ENCODE measurements around the gene ATP5F1E.

Gene ATP5F1E

GRCh38 chr20:59032023-59032712 is at the start of gene ATP5F1E:
ATP5F1E (minus strand) TSS chr20:59032335; CDS start chr20:59032251, 84 bp downstream.
- DNase-seq = peak; percentile 96

- no peak for DNase-seq
These were observed 48.9 kb upstream of the ATP5F1E start for GRCh38 chr20:59081036-59081435.

DNA sequence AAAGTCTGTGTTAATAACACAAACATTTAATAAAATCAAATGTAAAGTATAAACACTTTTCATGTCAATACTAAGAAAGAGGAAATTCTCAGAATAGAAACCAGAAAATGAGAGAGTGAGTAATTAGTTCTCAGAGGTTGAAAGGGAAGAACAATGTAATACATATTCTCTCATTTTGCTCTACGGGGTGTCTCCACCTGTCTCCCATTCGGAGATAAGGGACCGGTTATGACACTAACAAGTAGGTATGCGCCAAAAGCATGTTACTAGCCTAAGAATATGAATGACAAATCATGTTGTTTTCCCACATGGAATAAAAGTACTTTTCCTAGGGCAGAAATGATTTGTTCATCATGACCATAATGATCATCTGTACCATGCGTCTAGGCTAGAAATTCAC is 46.1 kb upstream of the ATP5F1E start:
- DNase-seq = no peak

DNA sequence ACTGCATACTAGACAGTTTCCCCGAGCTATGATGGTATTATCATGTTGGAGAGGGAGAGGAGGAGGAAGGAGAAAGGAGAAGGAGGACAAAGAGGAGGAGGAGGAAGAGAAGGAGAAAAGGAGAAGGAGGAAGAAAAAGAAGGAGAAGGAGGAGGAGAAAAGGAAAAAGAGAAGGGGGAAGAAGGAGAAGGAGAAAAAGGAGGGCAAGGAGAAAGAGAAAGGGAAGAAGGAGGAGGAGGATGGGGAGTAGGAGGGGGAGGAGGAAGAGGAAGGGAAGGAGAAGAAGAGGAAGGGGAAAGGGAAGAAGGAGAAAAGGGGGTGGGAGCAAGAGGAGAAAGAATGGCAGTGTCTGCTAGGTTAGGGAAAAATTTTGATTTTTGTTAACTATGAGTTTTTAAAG is 45.6 kb upstream of the ATP5F1E start:
- DNase-seq = no peak

DNA sequence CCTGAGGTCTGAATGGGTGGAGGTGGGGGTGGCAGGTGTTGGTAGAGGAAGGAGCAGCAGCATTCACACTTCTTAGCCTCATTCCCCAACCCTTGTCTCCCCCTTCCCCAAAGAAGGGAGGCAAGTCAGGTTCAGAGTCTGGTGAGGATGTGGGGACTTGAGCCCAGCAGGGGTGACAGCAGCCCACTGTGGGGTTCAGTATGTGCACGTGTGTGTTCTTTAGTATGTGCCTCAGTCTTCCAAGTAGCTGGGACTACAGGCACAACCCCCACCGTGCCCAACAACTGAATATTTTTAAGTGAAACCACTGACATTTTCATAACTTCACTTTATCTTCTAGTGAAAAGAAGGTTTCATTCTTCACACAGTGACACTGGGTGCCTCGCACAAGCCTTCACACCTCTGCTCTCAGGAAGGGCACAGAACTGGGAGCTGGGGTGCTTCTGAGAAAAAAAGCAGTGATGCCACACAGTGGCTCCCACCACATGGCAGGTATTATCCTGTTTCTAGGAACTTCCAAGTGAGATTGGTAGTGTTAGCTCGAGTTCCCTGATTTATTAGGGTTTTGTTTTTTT is 43.9 kb upstream of the ATP5F1E start:
- no peak for DNase-seq

- DNase-seq = no peak
These were observed 42.3 kb upstream of the ATP5F1E start for GRCh38 chr20:59074456-59074855.

GRCh38 chr20:59073582-59073981 is 41.4 kb upstream of the ATP5F1E start:
- DNase-seq = no peak

DNA sequence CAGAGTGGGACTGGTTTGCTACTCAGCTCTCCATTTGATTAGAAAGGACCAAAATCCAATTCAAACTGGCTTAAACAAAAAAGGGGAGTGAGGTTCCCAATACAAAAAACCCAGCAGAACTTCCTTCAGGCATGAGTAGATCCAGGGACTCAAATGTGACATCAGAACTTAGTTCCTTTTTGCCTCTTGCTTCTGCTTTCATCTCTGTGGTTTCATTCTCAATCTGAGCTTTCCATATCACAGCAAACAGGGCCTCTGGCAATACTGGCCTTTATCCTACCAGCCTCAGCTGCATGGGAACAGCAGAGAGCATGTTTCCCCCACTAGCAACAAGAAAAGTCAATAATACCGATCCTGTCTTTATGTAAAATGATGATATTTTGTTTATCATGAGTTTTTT is 39.1 kb upstream of the ATP5F1E start:
- no peak for DNase-seq

DNA sequence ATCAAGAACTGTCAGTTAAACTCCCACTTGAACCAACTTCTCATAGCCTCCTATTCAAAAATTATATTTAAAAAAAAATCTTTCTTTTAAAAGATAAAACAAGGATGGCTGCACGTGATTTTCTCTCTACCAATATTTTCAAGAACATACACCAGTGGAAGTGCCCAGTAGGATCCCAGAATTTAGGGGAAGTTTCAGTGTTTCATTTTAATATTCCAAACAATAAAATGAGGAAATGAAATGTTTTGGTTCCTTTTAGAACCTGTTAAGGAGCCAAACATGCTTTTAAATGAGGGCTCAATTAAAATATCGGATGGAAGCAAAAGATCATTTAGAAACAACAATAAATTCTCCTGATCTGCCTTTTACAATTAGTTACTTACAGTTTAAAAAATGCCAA is 36.9 kb upstream of the ATP5F1E start:
- DNase-seq = no peak

DNA sequence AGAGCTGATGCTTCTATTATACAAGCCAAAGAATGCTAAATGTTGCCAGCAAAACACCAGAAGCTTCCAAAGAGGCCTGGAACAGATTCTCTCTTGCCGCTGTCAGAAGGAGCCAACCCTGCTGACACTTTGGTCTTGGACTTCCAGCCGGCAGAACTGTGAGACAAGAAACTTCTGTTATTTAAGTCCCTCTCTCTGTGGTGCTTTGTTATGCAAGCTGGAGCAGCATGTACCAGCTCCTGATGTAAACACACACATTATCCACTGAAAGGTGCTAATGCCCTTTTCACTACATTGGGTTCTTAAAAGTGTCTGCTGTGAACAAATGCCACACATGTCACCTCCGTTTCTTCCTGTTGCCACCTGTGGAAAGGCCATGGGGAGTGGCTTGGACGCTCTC is 36.4 kb upstream of the ATP5F1E start:
- no peak for DNase-seq

DNA sequence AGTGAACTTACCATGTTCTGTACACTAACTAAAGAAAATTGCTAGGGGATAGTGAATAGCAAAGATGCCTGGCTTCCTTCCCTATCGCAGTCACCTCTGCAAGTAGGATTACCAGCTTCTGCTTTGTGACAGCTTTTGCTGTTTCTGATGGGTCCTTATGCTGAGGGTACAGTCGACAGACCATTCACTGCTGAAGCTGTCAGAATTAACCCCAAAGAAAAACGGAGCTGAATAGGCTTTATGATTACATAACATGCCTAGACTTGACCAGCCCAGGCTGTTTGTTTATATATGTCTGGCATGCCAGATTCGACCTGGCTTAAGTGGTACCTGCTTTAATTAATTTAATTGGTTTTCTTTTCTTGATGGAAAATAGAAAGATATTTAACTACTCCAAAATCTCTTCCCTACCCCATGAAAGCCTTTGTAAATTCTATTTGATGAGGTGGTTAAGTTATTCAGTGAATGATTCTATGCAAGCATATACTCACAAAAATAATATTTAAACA is 32.1 kb upstream of the ATP5F1E start:
- DNase-seq = no peak

GRCh38 chr20:59063358-59064213 is 31.5 kb upstream of the ATP5F1E start:
- DNase-seq = no peak

DNA sequence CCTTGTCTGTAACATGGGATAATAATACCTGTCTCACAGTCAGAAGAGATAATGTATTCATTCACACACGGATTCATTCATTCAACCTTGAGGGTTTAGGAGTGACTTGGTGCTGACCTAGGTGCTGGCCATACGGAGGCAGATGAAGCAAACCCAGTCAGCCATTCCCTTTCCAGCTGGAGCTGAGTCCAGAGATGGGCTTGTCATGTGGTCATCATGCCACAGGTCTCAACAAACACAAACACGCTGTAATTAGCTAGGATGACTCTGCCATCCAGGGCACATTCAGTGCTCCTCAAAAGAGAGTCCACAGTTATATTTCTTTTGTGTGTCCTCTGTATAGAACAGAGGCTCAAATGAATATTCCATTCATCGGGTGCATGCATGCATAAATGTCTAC is 29.9 kb upstream of the ATP5F1E start:
- no peak for DNase-seq

GRCh38 chr20:59055302-59055701 is 23.2 kb upstream of the ATP5F1E start:
- DNase-seq = no peak

- no peak for DNase-seq
These were observed 19.6 kb upstream of the ATP5F1E start for GRCh38 chr20:59051666-59052185.

DNA sequence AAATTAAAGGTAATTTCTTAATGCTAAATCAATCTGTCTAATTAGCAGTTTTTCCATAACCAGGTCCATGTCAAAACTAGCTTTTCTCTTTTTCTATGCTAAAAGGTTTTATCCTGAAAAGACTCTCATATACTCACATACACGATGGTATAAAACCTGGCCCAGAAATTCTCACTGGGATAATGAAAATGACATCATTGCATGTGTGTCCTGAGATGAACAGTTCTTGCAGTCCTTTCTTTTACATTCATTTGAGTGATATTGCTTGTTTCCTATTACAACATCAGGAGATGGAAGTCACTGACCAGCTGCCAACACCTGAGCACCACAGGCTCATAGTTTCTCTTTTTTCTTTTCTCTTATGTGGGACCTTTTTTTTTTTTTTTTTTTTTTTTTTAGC is 18.3 kb upstream of the ATP5F1E start:
- no peak for DNase-seq

GRCh38 chr20:59048681-59049030 is 16.5 kb upstream of the ATP5F1E start:
- no peak for DNase-seq

DNA sequence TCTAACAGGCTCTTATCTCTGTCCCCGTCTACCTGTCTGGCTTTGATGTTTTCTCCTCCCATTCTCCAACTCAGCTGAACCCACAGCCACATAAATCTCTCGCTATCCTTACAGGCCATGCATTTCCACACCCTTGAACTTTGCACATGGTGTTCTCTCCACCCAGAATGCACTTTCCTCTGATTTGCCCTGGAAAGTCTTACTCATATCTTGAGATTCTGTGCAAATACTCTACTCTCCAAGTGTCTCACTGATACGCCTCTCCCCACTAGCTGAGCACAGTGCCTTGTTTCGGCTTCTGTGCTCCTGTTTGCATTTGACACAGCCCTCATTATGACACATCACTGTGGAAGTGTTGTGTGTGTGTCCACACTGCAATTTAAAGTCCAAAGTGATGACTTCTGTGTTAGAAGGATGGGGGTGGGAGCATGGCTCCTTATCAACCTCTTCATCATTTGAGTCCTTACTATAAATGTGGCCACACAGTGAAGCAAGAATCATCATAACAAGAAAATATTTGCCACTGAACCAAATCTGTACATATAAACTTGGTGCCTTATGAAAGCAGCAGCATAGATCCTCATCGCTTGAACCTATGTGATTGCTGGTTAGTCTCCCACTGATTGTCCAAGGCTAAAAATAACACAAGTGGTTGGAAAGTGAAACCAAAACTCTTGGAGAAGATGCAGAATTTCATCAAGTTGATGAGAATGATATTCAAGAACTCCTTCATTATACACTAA is 16.0 kb upstream of the ATP5F1E start:
- DNase-seq = no peak

DNA sequence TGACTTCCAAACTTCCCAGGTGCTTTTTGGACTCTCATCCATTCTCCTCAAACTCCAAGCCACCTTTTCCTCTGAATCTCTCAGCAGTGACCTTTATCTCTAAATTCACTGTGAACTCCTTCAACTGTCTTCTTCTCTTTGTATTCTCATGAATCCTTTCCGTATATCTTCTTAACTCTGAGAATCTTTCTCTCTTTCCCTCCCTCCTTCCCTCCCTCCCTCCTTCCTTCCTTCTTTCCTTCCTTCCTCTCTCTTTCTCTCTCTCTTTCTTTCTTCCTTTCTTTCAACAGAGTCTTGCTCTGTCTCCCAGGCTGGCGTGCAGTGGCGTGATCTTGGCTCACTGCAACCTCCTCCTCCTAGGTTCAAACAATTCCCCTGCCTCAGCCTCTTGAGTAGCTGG is 14.7 kb upstream of the ATP5F1E start:
- DNase-seq = no peak

- no peak for DNase-seq
These were observed 12.7 kb upstream of the ATP5F1E start for GRCh38 chr20:59044796-59045195.

DNA sequence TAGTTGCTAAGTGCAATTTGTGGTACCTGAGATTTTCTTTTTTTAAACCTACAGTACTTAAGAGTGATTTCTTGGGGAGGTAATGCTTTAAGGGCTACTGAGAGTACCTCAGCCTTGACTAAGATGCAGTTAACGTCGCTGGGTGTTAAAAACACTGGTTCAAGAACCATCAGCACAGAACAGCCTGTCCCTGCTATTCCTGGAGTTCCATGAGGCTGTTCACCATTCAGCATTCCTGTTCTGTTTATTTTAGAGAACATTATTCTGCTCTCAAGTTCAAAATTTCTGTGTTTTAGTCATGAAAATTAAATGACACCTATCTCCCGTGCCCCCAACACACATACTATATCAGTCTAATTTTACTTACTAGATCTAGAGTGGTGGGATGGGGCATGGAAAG is 12.2 kb upstream of the ATP5F1E start:
- DNase-seq = no peak

GRCh38 chr20:59043698-59044097 is 11.6 kb upstream of the ATP5F1E start:
- no peak for DNase-seq
